ENCODE measurements around the gene GLIS2.

The GLIS2 gene

DNA sequence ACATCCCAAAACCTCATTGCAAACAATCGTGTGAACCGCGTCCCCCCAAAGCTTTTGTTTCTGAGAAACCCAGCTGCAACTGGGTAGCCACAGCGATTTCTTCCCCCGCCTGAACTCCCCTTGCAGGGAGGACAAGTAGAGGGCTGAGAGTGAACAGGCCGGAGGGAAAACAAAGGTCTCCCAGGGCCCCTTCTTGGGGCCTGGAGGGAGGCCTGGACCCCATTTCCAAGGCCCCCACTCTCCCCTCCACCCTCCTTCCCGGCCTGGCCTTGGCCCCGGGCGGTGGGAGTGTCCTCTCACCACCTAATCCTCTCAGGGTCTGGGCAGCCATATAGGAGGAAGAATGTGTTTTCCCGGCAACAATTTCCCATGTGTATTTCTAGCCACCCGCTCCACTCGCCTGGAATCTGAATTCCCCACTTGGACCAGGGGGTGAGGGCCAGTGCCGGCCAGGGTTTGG, 2.6 kb downstream of the GLIS2 start:
- no peak for DNase-seq (ENCODE audit: low spot score)
- in situ Hi-C loops (cut with MboI; ENCODE audit: low sequenced_read_pairs, unreplicated experiment), result no loop called here
- TF ChIP-seq CTCF (IDR thresholded peaks at IDR 0.05; ENCODE audit: borderline replicate concordance, control extremely low read depth, extremely low read depth, insufficient read depth, missing control alignments), result no peak

GRCh38 chr16:4318967-4319366, 3.1 kb downstream of the GLIS2 start:
- no peak for DNase-seq (ENCODE audit: low spot score)
- in situ Hi-C loops (cut with MboI; ENCODE audit: low sequenced_read_pairs, unreplicated experiment), result no loop called here
- no peak for TF ChIP-seq CTCF (IDR thresholded peaks at IDR 0.05; ENCODE audit: borderline replicate concordance, control extremely low read depth, extremely low read depth, insufficient read depth, missing control alignments)

DNA sequence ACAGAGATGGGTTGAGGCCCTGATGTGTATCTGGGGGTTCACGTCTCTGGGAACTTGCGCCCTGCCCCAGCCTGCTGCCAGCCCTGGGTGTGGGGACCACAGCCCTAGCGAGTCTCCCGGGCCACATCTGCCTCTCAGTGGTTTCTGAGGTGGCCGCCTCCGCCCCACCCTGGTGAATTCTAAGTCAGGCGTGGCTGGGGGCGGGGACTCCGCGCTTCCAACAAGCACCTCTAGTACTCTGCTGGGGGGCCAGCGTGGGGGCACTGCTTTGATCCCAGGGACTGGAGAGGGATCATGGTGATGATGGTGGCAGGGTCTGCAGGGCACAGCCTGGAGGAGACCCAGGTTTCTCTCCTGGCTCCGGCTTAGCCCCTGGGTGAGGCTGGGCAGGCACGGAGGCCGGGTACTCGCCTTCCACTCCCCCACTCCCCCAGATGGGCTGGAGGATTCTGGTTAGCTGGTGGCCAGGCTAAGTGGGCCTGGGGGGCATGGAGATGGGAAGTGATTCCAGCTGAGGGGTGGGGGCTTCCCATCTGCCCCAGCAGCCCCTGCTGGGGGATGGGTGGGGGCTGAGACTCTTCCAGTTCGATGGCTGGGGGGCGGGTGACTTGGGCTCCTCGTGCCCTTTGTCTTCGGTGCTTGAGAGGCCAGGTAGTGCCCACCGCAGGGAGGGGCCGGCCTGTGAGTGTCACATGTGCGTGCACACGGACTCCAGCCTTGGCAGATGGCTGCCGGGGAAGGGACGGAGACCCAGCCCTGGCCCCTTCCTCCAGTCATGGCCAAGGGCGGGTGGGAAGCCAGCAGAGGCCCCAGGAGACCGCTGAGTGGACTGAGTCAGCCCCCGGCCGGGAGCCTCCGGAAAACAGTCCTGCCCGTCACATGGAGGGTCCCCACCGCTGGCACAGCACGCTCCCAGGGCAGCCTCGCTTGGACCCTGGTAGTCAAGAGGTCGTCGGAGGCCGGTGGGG, 3.9 kb downstream of the GLIS2 start:
- peak; percentile 82 for DNase-seq (ENCODE audit: low spot score)
- in situ Hi-C loops (cut with MboI; ENCODE audit: low sequenced_read_pairs, unreplicated experiment), result no loop called here
- TF ChIP-seq CTCF (IDR thresholded peaks at IDR 0.05; ENCODE audit: borderline replicate concordance, control extremely low read depth, extremely low read depth, insufficient read depth, missing control alignments), result no peak

GRCh38 chr16:4320571-4321137, 4.8 kb downstream of the GLIS2 start:
- DNase-seq (ENCODE audit: low spot score), result no peak
- in situ Hi-C loops (cut with MboI; ENCODE audit: low sequenced_read_pairs, unreplicated experiment), result no loop called here
- TF ChIP-seq CTCF (IDR thresholded peaks at IDR 0.05; ENCODE audit: borderline replicate concordance, control extremely low read depth, extremely low read depth, insufficient read depth, missing control alignments), result no peak

DNA sequence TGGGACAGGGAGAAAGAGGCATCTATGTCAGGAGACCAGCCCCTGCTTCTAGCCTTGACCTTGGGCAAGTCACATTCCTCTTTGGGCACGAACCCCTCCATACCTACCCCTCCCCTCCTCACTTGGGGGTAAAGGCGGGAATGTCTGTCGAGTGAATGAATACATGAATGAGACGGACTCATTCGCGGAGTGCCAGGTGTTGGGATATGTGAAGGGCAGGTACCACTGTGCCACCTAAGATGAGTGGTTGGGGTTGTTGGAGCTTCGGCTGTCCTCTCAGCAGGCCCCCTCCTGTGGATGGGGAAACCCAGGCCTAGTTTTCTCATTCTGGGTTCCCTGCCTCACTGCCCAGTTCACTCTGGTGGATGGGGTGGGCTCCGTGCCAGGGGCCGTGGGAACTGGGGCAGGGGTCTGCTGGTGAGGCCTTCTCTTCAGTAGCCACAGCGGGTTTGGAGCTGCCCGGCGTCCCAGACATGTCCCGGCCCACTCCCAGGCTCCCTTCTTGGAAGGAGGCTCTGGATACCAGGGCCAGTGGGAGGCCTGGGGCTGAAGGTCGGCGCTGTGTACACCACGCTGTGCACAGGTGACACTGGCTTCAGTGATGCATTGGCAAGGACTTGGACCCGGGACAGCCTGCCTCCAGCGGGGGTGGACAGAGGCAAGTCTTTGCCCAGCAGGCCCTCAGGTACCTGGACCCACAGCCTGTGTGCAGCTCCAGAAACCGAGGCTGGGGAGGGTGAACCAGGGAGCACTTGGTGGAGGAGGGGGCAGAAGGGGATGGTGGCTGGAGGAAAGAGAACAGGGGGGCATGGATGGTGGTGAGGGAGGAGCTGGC, 5.6 kb downstream of the GLIS2 start:
- no peak for TF ChIP-seq CTCF (IDR thresholded peaks at IDR 0.05; ENCODE audit: borderline replicate concordance, control extremely low read depth, extremely low read depth, insufficient read depth, missing control alignments)
- DNase-seq (ENCODE audit: low spot score), result no peak
- in situ Hi-C loops (cut with MboI; ENCODE audit: low sequenced_read_pairs, unreplicated experiment), result no loop called here

Data from GM13976 (cell line).